GM19193 (cell line): ENCODE results near the gene MED12L.

ENCODE experiments used
- POLR2A ChIP-seq: IDR thresholded peaks from 4 replicates; pipeline ENCODE4 v1.6.1; 2011; ENCODE audit not compliant: insufficient read depth, insufficient read length; ENCODE audit errors: extremely low read depth

Gene MED12L

DNA sequence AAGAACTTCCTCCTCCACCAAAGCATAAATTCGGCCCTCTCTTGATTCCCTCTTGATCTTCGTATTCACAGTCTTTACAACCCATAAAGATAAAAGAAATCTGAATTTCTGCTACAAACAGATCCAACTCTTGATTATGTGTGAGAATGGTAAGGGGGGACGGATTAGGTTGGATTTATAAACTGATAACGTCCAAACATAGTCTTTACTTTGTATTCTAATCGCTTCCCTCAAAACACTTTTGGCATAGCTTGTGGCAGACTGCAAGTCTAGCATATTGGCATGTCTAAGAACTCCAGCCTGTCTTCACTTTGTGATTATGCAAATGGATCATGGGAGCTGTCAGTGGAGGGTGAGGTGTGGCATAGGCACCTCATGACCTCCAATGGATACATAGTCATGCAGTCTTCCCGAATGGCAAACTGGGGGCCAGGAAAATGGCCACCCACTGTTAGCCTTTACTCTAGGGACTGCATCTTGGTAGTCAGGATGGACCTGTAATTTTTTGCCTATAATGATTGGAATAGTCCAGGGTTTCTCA is 141.9 kb downstream of the MED12L start:
- no peak for TF ChIP-seq POLR2A

DNA sequence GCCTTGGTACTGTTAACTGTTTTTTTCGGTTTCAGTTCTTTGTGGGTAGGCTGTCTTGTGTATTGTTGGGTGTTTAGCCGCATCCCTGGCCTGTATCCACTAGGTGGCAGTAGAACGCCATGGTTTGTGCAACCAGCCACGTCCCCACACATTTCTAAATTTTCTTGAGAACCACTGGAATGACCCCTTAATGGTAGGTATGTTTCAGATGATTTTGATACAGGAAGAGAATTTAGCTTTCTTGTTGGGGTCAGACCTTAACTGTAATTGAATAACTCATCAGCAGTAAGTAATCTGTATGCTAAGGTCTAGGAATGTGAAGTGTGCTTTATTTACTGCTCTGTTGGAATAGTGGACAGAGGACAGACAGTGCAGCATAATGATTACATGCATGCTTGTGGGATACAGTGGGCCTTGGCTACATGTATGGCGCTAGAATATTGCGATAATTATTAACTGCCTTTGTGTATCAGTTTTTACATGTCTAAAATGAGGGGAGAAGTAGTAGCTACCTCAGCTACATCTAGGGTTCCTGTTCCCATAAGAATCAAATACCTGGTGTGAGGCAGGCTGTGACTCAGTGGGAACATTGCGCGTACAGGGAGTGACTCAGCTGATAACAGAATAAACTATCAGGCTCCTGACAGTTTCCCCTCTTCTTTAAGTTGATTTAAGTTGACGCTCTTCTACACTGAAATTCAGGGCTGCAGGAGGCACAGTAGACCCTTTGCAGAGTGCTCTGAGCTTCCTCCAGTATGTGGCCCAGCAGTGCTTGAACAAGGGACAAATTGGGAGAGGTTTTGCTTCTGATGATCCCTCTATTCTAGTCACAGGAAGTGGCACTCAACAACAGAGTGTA is 142.6 kb downstream of the MED12L start:
- TF ChIP-seq POLR2A: no peak

DNA sequence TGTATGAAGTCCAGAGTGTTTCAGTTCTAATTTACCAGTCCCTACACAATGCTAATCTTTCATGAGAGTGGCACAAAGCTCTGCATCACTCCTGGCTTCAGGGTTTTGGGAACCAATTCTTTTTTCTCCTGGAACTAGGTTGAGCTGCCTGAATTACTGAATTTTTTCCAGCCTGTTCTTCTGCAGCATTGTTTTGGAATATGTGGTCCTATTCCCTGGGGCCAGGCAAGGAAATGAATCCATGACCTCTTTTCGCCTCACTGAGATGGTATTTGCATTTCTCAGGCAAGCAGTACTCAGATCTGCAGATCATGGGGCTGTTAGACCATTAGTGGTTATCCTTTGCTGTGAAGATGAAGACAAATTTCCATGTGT is 143.2 kb downstream of the MED12L start:
- no peak for TF ChIP-seq POLR2A

DNA sequence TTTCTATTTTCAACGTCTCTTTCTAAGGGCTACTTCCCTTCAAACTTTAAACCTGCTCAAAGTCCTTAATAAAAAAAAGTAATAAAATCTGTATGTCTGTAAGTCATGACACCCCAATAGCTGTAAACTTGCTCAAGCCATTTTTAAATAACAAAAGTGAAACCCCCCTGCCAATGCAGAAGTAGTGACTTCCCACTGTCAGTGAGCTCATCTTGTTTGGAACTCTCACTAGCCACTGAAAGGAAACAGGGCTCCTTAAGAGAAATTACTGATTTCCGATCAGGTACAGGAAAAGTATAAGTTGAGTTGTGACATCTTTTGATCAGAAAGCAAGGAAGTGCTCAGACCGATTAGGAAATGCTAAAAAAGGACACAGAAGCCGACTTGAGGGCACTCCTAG is 145.2 kb downstream of the MED12L start:
- no peak for TF ChIP-seq POLR2A

DNA sequence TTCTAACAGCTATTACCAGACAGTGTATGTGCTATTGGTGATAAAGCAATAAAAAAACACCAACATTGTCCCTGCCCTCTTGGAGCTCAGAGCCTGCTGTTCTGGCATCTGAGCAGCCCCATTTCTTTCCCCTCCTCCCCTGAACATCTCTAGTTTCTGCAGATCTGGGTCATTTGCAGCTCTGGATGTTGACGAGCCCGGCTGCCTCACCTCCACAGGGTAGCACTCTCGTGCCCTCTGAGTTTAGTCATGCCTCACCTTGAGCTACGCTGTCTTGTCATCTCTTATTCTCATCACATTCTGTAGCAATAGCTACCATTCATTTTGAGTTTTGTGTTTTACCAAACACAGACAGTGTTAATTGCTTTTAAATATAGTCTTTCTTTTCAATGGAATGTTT is 147.5 kb downstream of the MED12L start:
- no peak for TF ChIP-seq POLR2A

DNA sequence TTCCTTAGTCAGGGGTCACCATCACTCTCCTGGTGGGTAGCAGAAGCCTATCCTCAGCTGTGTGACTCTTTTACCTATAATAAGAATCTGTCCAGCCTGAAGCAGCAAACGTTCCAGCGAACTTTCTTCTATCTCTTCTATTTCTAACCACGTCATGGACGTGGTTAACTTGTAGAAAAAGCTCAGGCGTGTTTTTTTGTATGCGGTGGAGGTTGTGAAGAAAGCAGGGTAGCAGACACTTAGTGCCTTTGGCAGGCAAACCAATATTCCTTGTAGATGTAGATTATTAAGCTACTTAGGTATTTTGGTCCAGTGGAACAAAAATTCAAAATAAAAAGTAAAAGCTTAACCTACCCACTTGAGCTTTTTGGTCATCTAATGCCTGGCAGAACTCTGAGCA is 149.4 kb downstream of the MED12L start:
- no peak for TF ChIP-seq POLR2A

DNA sequence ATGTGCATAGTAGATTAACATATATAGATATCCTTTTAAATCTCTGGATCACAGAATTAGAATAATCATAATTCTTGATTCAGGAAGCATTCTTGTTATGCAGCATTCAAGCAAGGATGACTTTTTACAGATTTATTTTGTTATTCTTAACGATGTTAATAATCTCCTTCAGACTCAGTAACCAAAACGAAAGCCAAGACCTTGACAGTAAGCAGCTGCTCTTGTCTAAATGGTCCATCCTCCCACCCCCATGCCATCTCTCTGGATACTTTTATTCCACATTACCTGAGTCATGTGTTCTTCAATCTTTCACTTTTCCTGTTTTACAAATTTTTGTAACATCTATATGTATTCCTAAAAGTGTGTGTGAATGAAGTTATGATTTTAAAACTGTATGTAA is 150.9 kb downstream of the MED12L start:
- no peak for TF ChIP-seq POLR2A

DNA sequence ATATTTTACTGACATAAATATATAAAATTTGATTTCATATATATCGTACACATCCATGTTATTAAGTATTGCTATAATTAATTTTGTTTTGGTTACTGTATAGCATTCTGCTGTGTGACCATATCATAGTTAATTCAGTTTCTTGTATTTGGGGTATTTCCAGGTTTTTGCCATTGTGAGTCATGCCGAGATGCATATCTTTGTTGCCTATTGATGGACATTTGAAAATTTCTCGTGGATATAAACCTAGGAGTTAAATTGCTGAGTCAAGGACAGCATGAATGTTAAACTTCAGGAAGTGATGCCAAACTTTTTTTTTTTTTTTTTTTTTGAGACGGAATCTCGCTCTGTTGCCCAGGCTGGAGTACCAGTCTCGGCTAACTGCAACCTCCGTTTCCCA is 151.3 kb downstream of the MED12L start:
- no peak for TF ChIP-seq POLR2A

DNA sequence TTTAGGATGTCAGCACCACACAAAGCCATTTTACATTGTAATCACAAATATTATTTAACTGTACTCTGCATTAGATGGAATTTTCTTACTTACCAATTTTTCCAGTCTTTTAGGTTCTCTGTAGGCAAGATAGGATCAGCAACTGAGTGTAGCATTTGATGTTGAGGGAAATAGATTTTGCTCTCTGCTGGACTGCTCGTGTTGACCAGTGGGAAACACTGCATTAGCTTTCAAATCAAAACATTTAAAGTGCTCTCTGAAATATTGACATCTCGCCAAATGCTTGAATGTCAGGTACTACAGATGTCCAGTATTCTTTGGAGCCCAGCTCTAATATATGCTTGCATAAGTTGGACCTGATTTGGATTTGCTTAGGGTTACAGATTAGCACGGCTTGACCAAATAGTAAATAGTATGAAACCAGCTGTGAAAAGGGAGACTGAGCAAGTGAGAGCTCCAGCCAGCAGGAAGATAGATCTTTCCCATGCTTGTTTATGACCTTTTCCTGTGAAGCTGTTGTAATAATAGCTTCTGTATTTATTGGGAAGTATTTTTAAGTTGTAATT is 163.4 kb downstream of the MED12L start:
- no peak for TF ChIP-seq POLR2A

DNA sequence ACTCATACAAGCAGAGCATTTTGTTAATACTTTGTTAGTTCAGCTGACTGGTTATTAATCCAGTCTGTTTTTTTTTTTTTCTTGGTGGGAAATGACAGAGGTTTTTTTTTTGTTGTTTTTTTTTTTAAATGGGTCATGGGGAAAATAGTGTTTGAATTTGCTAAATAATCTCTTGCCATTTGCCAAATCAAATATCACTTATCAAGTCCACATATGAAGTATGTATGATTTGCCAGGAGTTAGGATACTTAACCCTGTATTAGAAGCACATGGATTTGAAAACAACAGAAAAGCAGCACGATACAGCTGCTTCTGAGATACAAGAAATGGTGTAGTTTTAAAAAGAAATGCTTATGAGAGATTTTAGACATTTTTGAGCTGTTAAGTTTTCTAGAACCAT is 171.3 kb downstream of the MED12L start:
- no peak for TF ChIP-seq POLR2A

DNA sequence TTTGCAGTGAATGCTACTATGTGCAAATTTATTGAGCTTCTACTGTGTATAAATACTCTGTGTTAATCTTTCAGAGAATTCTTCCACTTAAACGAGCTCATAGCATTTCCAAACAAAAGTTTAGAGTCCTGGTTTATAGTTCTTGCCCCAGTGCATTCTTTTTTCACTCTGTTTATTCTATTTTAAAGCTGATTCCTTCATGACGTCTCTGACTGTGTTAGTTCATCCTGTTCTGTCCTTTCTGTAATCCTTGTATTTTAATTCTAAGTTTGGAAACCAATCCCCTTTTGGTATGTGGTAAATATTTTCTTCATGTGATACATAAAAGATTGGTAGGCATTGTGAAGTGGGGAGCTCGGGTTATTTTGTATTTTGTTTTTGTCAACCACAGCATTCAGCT is 174.2 kb downstream of the MED12L start:
- no peak for TF ChIP-seq POLR2A

DNA sequence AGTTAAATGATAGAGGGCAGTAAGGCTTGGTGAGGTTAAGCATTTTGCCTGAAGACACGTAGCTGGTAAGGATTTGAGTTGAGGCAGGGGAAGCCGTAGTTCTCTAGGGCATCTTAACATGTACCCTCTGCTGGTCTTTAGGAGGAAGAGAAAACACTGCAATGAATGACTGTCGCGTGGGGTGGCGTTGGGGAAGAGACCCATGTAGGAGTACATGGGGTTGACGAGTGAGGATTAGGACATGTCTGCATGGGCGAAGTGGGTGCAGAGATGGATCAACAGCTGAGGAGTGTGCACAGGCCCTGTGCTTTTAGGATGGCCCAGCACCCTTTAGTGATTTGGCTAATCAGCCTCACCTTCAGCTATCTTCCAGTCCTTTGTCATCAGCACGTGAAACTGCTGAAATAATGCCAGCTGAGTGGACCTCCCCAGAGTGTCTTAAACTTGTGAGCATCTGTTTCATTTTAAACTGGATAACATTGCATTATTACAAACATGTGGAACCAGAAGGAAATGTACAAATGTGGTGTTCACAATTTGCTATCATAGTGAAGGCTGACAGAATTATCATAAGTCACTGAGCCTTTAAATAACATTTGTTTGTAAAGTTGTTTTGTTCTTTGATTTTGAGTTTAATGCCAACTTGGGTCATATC is 177.5 kb downstream of the MED12L start:
- no peak for TF ChIP-seq POLR2A

DNA sequence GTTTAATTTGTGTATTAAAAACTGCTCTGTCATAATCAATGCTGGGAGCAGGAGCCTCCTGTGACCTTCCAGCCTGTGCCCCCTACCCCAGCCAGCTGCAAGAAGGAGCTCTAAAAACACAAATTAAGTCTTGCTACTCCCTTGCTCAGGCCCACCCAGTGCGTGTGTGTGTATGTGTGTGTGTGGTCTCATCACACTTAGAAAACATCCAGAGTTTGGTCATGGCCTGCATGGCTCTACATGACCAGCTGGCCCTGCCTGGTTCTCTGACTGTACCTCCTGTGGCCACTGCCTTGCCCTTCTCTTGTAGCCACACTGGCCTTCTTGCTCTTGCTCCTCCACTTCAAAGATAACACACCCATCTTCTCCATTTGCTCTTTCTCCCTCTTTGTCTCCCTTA is 179.1 kb downstream of the MED12L start:
- TF ChIP-seq POLR2A: no peak

DNA sequence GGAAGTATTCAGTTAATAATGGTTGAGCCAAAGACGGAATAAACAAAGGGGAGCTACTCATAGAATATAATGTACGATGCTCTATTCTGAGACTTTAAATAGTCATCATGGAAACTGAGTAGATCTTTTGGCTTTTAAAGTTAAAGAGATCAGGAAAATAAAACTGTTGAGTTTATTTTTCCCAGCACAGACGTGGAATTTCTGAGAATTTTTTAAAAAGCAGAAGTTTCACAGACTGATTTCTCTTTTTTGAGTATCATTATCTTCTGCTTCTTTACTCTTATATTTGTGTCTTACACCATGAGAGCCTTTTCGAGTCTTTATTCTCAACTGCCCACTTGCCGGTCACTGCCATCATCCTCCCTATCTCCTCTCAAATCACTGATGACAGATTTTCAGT is 179.7 kb downstream of the MED12L start:
- no peak for TF ChIP-seq POLR2A

DNA sequence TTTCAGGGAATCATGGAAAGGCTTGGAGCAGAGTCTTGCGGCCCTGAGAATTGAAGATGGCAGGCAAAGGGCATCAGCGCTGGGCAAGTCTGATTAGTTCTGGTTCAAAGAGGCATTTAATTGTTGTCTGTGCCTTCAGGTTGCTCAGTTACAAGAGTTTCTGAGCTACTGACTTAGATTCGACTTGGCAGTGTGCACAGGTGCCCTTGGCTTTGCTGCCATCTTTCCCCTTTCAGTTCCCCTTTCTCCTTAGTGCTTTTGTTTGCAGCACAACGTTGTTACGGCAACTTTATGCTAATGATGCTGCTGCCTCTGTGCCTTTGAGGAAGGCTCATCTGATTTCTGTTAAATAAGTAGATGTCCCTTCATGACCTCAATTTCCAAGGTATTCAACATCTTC is 180.4 kb downstream of the MED12L start:
- no peak for TF ChIP-seq POLR2A

DNA sequence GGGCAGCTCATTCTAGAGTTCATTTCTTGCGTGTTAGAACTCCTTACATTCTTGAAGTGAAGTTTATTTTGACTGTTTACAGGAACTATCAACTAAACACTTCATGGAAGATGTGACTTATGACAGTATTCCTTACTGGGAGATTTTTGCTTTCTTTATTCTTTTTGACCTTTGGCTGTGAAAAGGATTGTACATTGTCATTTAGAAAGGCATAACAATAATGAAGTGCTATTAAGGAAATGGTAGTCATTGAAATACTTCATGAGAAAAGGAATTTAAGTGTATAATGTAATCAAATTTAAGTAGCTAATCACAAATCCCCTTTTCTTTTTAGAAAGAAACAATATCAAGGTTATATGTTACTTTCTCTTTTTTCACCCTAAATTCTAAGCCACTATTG is 181.6 kb downstream of the MED12L start:
- no peak for TF ChIP-seq POLR2A
